ENCODE results near the gene PEBP1.

GRCh38 chr12:118140825-118141224 lies 4.9 kb downstream of the PEBP1 start:
- TF ChIP-seq CTCF (IDR thresholded peaks at IDR 0.05) (no peak), POLR2AphosphoS5 (IDR thresholded peaks at IDR 0.05) (no peak), POLR2A (IDR thresholded peaks at IDR 0.05) (no peak)

Measured in prostate gland (tissue), 2 donors.